AG08396 (cell line): Measurements from ENCODE around the gene MED10.

Experiments used
- DNase-seq: peaks from one replicate; pipeline ENCODE4 v3.0.0; 2012; ENCODE audit warnings: low spot score, mixed read lengths

MED10 gene

DNA sequence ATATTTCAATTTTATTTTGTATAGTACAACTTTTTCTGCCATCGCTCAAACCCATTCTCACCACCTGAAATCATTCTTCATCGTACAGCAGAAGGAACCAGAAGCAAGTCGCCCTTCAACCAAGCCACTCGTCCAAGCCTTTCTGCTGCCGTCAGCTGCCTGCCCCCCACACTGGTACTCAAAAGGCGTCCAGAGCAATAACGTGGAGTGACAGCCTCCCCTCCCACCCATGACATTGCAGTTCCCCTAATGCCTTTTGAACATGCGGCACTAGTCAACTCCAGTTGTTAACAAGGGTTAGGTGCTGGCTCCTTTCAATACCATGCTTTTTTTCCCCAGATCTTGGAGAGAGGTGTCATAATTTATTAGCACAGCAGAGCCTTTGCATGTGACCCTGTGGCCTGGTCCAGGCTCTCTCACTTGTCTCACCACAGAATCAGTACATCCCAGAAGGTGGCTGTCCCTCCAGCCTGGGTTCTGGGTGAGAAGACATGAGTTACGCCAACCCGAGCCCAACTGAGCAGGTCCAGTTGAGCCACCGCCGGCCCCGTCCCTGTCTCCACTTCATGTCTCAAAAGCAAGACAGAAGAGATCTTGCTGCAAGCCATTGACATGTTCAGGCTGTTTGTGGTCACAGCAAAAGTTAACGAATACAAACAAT is 20.4 kb upstream of the MED10 start:
- no peak for DNase-seq

GRCh38 chr5:6397536-6398269 is 19.4 kb upstream of the MED10 start:
- no peak for DNase-seq

DNA sequence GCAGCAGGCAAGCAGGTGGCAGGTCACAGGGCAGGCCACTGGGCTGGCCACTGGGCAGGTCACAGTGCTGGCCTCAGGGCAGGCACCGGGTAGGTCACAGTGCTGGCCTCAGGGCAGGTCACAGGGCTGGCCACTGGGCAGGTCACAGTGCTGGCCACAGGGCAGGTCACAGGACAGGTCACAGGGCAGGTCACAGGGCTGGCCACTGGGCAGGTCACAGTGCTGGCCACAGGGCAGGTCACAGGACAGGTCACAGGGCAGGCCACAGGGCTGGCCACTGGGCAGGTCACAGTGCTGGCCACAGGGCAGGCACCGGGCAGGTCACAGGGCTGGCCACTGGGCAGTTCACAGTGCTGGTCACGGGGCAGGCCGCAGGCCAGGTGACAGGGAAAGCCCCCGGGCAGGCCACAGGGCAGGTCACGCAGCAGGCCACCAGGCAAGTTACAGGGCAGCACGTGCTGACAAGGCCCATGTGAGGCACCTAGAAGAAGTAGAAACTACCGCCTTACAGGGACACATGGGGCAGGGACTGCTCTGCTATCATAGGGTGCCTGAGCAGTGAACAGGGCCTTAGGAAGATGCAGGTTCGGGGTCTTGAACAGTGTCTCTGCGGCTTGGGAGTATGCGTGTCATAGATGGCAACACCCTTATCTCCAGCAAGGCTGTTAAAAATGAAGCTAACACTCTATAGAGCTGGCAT is 18.6 kb upstream of the MED10 start:
- no peak for DNase-seq

- no peak for DNase-seq
Measured at GRCh38 chr5:6396043-6396442, 17.7 kb upstream of the MED10 start.

- no peak for DNase-seq
Measured at GRCh38 chr5:6395621-6396020, 17.3 kb upstream of the MED10 start.

DNA sequence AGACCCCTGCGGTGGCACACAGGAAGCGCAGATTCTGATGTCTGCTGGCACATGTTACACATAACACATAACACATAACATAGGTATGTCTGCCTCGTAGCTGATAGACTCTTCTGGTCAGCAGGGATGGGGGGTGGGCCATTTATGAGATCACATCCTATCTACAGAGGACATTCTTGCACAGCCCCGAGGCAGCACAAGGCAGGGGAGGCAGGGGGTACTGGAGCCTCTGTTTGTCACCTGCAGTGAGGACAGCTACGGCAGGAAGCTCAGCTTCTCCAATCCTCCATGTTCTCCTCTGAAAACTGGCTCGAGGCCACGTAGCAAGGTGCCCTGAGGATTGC is 16.7 kb upstream of the MED10 start:
- DNase-seq = no peak

DNA sequence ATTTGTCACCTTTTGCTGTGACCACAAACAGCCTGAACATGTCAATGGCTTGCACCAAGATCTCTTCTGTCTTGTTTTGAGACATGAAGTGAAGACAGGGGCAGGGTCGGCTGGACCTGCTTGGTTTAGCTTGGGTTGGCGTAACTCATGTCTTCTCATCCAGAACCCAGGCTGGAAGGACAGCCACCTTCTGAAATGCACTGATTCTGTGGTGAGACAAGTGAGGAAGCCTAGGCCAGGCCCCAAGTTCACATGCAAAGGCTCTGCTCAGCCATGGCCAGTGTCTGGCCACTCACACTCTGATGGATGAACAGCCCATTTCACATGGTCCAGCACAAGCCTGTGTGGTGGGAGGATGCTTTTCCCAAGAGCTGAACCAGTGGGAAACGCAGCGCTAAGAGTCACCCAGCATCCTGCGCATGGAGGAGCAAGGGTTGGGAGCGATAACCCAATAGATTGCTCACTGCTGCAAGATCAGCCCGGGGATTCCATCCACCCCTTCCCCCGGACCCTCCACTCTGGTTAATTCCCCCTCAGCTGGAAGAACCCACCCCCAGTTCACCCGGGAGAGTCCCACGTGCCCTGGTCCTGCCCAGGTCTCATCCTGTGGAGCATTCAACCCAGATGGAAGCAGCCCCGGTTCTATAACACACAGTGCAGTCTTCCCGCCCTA is 16.2 kb upstream of the MED10 start:
- DNase-seq = no peak

DNA sequence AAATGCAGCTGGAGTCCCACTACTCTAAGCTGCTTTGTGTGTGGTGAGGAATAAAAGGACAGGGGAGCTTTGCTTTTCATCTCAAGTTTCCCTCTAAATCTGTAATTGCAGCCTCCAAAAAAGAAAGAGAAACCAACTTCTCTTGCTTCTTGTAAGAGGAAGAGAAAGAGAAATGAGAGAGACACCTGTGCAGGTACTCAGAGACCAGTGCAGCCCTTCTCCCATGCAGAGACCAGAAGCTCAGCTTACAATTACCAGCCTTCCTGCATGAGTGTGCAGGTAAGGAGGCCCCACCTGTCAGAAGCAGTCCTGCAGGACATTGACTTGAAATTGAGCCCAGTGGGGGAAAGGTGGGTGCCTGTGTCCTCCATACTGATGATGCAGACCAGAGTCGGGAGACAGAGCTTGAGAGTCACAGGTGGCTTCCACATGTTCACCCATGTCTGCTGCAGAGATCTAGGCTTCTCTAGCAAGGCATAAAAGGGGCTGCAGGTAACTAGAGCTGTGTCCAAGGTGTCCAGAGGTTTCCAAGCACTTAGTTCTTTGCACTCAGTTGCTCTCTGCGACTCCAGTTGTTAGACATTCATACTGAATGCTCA is 15.3 kb upstream of the MED10 start:
- DNase-seq = no peak

DNA sequence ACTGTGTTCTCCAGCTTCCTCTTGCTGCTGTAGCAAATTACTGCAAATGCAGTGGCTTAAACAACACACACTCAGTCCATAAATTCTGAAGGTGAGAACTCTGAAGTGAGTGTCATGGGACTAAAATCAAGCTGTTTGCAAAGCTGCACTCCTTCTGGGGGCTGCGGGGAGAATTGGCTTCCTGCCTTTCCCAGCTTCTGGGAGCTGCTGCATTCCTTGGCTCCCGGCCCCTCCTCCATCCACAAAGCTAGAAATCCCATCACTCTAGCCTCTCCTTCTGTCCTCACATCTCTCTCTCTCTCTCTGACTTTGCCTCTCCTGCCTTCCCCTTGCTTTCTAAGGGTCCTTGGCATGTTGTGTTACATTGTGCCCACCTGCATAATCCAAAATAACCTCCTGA is 14.2 kb upstream of the MED10 start:
- no peak for DNase-seq

GRCh38 chr5:6391151-6391550 is 12.8 kb upstream of the MED10 start:
- no peak for DNase-seq

- DNase-seq = no peak
Measured at GRCh38 chr5:6389946-6390530, 11.7 kb upstream of the MED10 start.

DNA sequence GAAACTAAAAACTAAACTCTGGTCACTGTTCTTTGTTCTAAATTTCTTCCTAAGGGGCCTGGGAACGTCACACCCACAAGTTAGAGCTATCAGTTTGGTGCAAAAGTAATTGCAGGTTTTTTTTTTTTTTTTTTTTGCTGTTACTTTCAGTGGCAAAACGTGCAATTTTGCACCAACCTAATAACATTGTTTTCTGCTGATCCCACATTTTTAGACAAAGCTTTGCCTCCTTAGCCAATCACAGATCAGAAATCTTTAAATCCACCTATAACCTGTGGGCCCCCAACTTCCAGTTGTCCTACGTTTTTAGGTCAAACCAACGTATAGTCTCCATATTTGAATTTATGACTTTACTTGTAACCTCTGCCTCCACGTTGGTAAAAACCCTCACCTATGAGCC is 11.1 kb upstream of the MED10 start:
- DNase-seq = no peak

DNA sequence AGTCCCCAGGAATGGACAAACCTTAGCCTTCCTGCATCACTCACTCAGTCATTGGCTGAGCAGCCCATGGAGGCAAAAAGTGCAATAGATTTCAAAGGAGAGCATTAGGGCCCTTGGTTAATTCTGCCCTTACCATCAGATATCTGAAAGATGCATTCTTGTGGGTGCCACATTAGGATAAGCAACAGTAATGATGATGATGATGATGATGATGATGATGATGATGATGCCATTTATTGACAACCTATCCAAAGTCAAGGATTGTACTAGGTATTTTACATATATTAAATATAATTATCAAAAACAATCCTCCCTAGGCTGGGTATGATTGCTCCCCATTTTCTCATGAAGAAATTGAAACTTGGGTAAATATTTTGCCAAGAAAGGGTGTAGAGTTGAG is 9.6 kb upstream of the MED10 start:
- DNase-seq = no peak

DNA sequence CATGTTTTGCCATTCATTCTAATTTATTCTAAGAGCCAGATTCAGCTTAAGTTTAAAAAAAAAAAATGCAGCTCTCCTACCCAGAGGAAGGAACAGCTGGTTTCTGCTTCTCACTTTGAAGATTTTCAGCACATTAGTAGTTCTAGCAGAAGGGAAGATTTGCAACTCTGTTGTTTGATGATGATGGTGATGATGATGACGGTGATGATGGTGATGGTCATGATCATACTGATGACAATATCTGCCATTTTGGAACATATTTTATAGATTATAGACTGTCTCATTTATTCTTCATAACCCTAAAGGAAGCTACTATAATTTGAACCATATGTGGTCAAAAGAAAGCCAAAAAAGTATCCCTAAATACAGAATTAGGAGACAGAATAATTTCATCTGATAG is 7.9 kb upstream of the MED10 start:
- no peak for DNase-seq

GRCh38 chr5:6384856-6385255 is 6.5 kb upstream of the MED10 start:
- no peak for DNase-seq

DNA sequence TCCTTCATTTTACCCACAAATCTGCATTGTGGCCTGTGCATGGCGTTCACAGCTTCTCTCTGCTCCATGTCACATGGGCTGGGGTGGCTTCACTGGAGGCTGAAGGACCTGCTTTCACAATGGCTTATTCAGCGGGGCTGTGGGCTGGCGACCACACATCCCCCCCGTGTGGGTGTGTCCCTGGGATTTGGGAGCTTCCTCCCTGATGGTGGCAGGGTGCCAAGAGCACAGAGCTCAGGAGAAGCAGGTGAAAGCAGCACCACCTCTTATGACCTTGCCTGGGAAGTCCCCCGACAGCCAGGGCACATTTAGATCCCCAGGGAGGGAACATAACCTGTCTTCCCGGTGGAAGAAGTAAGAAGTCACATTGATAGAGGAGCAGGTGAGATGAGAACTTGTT is 5.0 kb upstream of the MED10 start:
- DNase-seq = no peak

DNA sequence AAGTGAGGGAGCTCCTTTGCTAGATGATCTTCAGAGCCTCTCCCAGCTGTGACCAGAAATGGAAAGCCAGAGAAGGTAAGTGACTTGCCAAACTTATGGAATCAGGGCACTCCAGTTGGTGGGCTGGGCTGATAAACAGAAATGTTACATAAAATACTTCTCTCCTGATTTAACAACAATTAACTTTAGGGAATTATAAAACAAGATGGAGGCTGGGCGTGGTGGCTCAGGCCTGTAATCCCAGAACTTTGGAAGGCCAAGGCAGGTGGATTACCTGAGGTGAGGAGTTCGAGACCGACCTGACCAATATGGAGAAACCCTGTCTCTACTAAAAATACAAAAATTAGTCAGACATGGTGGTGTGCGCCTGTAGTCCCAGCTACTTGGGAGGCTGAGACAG is 899 bp upstream of the MED10 start:
- DNase-seq = no peak

- no peak for DNase-seq
Measured at GRCh38 chr5:6378766-6379103, 388 bp upstream of the MED10 start.

DNA sequence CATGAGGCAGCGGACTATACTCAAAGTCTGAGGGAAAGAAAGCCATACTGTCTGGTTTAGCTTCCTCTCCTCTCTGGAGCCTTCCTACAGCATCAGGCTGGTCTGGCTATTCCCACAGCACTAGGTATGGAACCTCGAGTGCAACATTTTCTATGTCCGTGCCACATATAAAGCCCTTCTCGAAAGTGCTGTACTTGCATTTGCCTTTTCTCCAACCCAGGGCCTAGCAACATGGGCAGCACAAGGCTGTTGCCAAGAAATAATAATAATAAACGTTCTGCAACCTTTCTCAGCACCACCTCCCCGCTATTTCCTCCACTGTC is 804 bp downstream of the MED10 start:
- DNase-seq = no peak

GRCh38 chr5:6376974-6377520 is 1.3 kb downstream of the MED10 start:
- DNase-seq = no peak

DNA sequence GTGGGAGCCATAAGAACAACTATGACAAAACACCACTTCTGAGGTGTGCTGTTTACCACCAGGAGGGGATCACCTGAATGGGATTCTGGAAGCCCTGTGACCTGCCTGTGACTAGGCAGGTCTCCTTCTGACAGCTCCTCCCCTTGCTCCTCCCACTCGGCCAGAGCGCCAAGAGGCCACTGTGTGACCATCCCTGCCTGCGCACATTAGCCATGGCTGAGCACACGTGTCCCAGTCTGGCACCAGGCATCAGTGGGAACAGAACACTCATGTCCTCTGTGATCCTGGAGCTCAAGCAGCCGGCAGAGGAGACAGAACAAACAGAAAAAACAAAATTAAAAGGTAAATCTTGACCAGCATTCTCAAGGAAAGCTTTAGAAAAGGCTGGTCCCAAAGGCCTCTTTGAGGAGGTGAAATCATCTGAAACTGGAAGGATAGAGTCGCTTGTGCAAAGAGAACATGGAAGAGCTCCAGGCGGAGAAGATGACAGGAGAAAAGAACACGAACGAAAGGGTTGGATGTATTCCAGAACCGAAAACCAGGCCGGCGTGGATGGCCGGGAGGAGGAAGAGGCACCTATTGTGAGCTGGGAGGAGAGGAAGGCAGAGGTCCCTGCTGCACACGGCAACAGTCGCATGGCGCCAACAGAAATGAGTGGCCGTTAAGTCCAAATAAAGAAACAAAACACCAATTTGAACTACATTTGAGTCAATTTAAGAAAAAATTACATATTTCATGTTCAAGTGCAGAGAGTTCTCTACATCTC is 5.1 kb downstream of the MED10 start:
- DNase-seq = no peak
